Subcutaneous adipose tissue (tissue), 4 donors: ENCODE measurements around the gene RORB. TPM values are rescaled to one million over a fixed set of nuclear protein-coding genes. Genes with fewer than 3 reads are reported as not detected.

ENCODE experiments used
- total RNA-seq, 4 donors: library from RNA; depleted of rRNA; stranded (reverse); fragments of >200 nt; gene quantifications; one replicate each; pipeline ENCODE4 v1.1.0, GENCODE V29; 2016
- TF ChIP-seq, protein P1 (sequence below): fragments of 450-650 bp; IDR thresholded peaks from one replicate; pipeline ENCODE4 v1.5.1; 2016; ENCODE audit warnings: low read depth, mild to moderate bottlenecking, control low read depth, antibody characterized with exemption, moderate library complexity

The RORB gene
- total RNA-seq, 4 donors from 2014 or later = 0.51 to 10.2 (median 1.7) TPM

DNA sequence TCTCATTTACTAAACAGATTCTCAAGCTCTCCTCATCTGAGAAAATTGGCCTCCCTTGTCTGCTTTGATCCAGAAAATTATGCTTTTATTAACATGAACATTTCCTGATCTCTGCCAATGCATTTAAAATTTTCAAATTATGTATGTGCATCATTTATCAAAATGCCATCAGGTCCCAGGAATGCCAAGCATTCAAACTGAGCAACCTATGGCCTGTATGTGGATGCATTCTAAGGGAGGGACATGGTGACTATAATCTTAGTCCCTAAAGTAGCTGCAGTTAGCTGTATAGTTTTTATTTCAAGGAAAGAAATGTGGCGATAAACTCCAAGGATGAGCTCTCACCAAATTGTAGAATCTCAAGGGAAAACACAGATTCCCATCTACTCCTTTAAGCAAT, 9.7 kb upstream of the RORB start:
- TF ChIP-seq, protein P1, sequence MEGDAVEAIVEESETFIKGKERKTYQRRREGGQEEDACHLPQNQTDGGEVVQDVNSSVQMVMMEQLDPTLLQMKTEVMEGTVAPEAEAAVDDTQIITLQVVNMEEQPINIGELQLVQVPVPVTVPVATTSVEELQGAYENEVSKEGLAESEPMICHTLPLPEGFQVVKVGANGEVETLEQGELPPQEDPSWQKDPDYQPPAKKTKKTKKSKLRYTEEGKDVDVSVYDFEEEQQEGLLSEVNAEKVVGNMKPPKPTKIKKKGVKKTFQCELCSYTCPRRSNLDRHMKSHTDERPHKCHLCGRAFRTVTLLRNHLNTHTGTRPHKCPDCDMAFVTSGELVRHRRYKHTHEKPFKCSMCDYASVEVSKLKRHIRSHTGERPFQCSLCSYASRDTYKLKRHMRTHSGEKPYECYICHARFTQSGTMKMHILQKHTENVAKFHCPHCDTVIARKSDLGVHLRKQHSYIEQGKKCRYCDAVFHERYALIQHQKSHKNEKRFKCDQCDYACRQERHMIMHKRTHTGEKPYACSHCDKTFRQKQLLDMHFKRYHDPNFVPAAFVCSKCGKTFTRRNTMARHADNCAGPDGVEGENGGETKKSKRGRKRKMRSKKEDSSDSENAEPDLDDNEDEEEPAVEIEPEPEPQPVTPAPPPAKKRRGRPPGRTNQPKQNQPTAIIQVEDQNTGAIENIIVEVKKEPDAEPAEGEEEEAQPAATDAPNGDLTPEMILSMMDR = no peak

- TF ChIP-seq, protein P1 = no peak
Observed at GRCh38 chr9:74493512-74493911, 3.6 kb upstream of the RORB start.

GRCh38 chr9:74494490-74494889, 2.6 kb upstream of the RORB start:
- TF ChIP-seq, protein P1 = no peak

DNA sequence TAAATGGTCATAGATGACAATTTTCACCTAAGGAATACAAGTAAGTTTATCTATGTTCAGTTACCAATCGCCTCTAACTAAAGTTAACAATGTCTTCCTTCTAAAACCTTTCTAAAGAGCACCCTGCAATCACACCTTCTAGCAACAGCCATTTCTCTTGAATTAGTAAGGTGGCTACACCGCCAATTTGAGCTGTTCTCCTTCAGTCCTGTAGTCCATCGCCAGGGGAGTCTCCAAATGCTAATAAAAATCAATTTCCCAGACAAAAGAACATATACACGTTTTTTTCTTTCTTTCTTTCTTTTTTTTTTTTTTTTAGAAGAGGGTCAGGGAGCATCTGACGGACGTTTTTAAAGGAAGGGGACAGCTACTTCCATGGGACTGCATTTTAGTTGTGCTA, 729 bp upstream of the RORB start:
- TF ChIP-seq, protein P1 = no peak

DNA sequence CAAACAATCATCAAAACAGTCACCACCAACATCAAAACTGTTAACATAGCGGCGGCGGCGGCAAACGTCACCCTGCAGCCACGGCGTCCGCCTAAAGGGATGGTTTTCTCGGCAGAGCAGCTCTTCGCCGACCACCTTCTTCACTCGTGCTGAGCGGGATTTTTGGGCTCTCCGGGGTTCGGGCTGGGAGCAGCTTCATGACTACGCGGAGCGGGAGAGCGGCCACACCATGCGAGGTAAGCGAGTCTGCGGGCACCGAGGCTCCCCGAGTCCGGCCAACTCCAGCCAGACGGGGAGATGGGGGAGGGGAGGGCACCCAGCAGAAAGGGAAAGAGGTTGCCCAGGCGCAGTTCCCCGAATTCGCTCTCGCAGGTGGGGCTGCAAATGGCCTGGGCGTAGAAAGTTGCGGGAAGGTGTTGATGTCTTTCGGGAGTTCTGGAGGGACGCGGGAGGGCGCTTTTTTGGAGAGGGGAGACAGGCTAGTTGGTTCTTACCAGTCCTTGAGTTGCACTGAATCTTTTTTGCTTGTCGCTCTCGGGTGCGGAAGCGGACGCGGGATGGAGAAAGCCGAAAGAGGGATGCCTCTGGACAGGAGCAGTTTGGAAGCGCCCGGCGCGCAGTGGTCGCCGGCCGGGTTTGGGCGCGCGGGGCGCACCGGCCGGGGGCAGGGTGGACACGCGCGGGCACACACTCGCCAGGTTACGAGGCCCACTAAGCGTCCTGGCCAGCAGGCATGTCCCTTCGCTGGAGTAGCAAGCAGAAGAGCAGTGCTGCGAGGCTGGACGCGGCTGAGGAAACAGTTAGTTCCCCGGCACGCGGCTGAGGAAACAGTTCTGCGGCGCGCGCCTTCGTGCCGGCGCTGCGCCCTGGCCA, 849 bp downstream of the RORB start:
- TF ChIP-seq, protein P1 = no peak

- TF ChIP-seq, protein P1 = no peak
Observed at GRCh38 chr9:74498621-74499095, 1.5 kb downstream of the RORB start.

GRCh38 chr9:74499111-74499601, 2.0 kb downstream of the RORB start:
- TF ChIP-seq, protein P1 = no peak
